ENCODE measurements around the gene DDX23.

DNA sequence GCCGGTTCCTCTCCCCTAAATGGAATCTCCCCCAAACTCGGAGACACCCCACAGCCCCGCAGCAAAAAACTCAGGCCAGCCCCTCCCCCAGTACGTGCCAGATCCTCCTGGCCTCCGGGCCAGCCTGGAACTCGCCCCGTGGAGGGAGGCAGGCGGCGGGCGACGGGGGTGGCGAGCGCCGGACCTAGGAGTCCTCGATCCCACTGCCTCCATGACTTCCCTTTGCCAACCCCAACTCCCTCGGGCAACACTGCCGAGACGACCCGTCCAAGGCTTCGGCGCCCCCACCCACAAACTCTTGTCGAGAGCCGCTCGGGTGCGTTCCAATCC is 63.5 kb downstream of the DDX23 start:
- TF ChIP-seq GATA3 (IDR thresholded peaks at IDR 0.05; ENCODE audit: low read depth, low read length) (no peak), GATA2 (IDR thresholded peaks at IDR 0.05; ENCODE audit: low read depth, low read length) (no peak)

All from SH-SY5Y (cell line).